Mesothelial cell of epicardium (in vitro differentiated cells): ENCODE measurements around the gene B4GALT1. TPM values are rescaled to one million over a fixed set of nuclear protein-coding genes. Genes with fewer than 3 reads are reported as not detected.

ENCODE experiments used
- DNase-seq, 2 experiments: peaks; one replicate each; pipeline ENCODE4 v3.0.0; 2021; ENCODE audit warnings: low spot score in 2 of 2; ENCODE audit not compliant: unreplicated experiment in 2 of 2
- H3K27ac Mint-ChIP-seq: 2 replicates; pipeline ENCODE4 v1.8.0; 2021; ENCODE audit warnings: mixed read lengths
- H3K27me3 Mint-ChIP-seq: 2 replicates; pipeline ENCODE4 v1.8.0; 2021; ENCODE audit warnings: low read depth, mixed read lengths
- H3K36me3 Mint-ChIP-seq: 2 replicates; pipeline ENCODE4 v1.8.0; 2021; ENCODE audit warnings: mixed read lengths
- H3K4me1 Mint-ChIP-seq: 2 replicates; pipeline ENCODE4 v1.8.0; 2021; ENCODE audit warnings: mixed read lengths
- H3K4me3 Mint-ChIP-seq: 2 replicates; pipeline ENCODE4 v1.8.0; 2021; ENCODE audit warnings: mild to moderate bottlenecking, moderate library complexity, mixed read lengths
- H3K9me3 Mint-ChIP-seq: 2 replicates; pipeline ENCODE4 v1.8.0; 2021; ENCODE audit warnings: mixed read lengths
- total RNA-seq: library from RNA; stranded (reverse); gene quantifications from 3 replicates; pipeline ENCODE4 v1.2.1, GENCODE V29; 2021
- TF ChIP-seq, protein P1 (sequence below): fragments of 200-600 bp; sonication (generic); IDR thresholded peaks from one replicate; pipeline ENCODE4 v1.5.0; 2021; ENCODE audit warnings: antibody characterized with exemption; ENCODE audit not compliant: unreplicated experiment

The B4GALT1 gene
- total RNA-seq, 1 donor from 2014 or later, result 78.3 TPM

DNA sequence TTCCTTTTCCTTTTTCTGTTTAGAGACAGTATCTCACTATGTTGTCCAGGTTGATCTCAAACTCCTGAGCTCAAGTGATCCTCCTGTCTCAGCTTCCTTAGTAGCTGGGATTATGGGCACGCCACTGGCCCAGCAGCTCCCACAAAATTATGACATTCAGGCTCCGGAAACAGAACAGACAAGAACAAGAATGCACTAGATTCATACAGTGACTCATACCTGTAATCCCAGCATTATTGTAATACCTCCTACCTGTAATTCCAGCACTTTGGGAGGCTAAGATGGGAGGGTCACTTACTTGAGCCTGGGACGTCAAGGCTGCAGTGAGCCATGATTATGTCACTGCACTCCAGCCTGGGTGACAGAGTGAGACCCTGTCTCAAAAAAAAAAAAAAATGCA lies 26.7 kb upstream of the B4GALT1 start:
- Mint-ChIP-seq H3K36me3 (no peaks in the 10 kb centered on the region), H3K27me3 (no peaks in the 10 kb centered on the region), H3K4me3 (no peak overlapping the region), H3K9me3 (no peaks in the 10 kb centered on the region), H3K27ac (no peak overlapping the region), H3K4me1 (peaks cover 9% of the 10 kb centered on the region)
- no peak for DNase-seq
- TF ChIP-seq, protein P1, sequence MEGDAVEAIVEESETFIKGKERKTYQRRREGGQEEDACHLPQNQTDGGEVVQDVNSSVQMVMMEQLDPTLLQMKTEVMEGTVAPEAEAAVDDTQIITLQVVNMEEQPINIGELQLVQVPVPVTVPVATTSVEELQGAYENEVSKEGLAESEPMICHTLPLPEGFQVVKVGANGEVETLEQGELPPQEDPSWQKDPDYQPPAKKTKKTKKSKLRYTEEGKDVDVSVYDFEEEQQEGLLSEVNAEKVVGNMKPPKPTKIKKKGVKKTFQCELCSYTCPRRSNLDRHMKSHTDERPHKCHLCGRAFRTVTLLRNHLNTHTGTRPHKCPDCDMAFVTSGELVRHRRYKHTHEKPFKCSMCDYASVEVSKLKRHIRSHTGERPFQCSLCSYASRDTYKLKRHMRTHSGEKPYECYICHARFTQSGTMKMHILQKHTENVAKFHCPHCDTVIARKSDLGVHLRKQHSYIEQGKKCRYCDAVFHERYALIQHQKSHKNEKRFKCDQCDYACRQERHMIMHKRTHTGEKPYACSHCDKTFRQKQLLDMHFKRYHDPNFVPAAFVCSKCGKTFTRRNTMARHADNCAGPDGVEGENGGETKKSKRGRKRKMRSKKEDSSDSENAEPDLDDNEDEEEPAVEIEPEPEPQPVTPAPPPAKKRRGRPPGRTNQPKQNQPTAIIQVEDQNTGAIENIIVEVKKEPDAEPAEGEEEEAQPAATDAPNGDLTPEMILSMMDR, result no peak

DNA sequence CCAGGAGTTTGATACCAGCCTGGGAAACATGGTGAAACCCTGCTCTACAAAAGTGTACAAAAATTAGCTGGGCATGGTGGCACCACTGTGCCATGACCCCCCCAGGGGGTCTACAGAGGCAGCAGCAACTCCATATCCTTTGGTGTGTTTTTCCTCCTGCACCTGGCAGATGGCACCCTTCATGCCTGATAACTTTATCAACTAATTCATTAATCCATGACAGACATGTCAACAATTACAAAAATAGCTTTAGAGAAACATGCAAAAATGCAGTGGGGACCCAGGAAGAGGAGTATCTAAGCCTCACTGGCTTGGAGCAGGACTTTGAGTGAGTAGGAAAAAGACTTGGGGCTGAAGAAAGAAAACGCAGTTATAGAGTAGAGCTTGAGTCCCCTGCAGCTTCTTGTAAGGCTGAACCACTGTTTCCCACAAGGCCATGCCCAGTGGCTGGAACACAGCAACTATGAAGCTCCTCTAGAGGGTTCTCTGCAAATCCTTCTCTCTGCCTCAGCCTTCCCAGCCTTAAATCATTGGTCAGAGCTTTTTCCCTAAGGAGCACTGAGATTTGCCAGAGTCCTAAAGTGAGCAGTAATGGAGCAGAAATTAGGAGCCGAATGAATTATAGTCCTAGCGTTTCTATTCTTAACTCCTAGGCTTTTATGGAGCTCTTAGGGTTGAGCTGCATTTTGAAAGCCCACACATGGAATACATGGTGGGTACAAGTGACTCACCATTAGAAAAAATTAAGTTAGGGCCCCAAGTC lies 25.5 kb upstream of the B4GALT1 start:
- Mint-ChIP-seq H3K4me1 (peaks cover 19% of the 10 kb centered on the region), H3K9me3 (no peaks in the 10 kb centered on the region), H3K36me3 (no peaks in the 10 kb centered on the region), H3K27ac (no peak overlapping the region), H3K27me3 (no peaks in the 10 kb centered on the region), H3K4me3 (no peak overlapping the region)
- TF ChIP-seq, protein P1, result no peak
- no peak for DNase-seq

DNA sequence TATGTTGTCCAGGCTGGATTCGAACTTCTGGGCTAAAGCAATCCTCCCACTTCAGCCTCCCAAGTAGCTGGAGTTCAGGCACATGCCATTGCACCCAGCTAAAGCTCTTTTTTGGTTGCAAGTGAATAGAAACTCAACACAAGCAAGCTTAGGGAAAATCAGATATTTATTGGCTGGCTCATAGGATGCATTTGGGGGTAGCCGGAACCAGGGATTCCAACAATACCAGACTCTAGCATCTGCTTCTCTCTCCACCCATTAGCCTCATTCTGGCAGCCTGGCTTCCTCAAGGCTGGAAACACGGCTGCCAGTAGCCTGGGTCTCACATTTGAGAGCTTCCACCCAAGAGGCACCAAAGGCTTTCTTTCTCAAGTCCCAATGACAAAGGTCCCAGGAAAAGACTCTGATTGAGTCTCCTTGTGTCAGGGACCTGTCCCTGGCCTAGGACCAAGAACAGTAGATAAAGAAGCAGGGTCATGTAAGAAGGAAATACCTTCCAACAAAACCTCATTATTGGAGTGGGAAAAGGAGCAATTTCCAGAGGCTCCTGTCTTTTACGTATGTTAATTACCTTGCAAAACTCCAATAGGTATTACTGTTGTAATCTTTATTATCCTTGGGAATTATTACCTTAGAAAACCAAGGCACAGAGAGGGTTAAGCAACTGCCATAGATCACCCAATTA lies 23.0 kb upstream of the B4GALT1 start:
- Mint-ChIP-seq H3K9me3 (no peaks in the 10 kb centered on the region), H3K4me1 (peaks cover 41% of the 10 kb centered on the region), H3K27me3 (no peaks in the 10 kb centered on the region), H3K36me3 (no peaks in the 10 kb centered on the region), H3K4me3 (no peak overlapping the region), H3K27ac (no peak overlapping the region)
- DNase-seq, result no peak
- TF ChIP-seq, protein P1, result no peak

DNA sequence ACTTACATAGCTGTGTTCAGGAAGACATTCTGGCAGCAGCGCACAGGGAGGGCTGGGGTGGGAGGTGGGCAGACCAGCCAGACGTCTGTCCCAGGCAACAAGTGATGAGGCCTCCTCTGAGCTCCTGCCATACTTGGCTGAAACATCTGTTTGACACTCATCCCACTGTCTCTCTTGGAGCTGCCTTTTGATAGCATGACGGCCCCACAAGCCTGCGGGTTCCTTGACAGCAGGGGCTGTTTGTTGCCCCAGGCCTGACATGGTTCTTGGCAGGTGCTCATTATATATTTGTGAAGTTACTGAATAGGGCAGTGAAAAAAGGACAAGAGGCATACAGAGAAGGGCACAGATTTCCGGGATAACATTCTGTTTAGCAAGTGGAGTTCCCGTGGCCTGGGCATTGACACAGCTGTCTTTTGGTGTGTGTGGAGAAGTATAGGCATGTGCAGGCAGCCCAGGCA lies 22.2 kb upstream of the B4GALT1 start:
- H3K4me1 Mint-ChIP-seq, result peaks cover 43% of the 10 kb centered on the region
- H3K36me3 Mint-ChIP-seq, result no peaks in the 10 kb centered on the region
- no peak for DNase-seq
- TF ChIP-seq, protein P1, result no peak
- H3K27me3 Mint-ChIP-seq, result no peaks in the 10 kb centered on the region
- H3K4me3 Mint-ChIP-seq, result no peak overlapping the region
- no peaks in the 10 kb centered on the region for H3K9me3 Mint-ChIP-seq
- H3K27ac Mint-ChIP-seq, result no peak overlapping the region

DNA sequence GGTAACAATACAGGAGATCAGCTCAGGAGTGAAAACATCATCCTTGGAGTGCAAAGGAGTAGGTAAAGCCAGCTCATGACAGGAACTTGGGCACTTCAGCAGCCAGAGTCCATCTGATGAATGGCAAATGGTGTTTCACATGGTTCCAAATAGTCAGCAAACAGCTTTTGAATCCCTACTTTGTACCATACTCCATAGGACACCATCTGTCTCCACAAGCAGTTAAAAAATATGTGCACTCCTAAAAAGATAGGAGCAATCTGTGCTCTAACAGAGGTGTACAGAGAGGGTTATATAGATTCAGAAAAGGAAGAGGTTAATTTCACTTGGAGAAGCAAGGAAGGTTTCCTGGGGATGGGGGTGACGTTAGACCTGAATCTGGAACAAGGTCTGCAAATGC lies 21.6 kb upstream of the B4GALT1 start:
- Mint-ChIP-seq H3K4me1 (peaks cover 43% of the 10 kb centered on the region), H3K4me3 (no peak overlapping the region), H3K36me3 (no peaks in the 10 kb centered on the region)

More for the DNA sequence above, 21.6 kb upstream of the B4GALT1 start:
- no peak for DNase-seq
- TF ChIP-seq, protein P1, result no peak
- Mint-ChIP-seq H3K27ac (no peak overlapping the region), H3K27me3 (no peaks in the 10 kb centered on the region), H3K9me3 (no peaks in the 10 kb centered on the region)
